HG02759 (cell line): ENCODE data around the gene TADA2A.

Source experiments
- ATAC-seq: cut with Tn5 transposase; IDR thresholded peaks from one replicate; pipeline ENCODE4 v1.9.1; 2021; ENCODE audit warnings: mild to moderate bottlenecking, moderate library complexity; ENCODE audit not compliant: unreplicated experiment

Gene TADA2A

GRCh38 chr17:37519251-37519985, 112.7 kb downstream of the TADA2A start:
- ATAC-seq: no peak

GRCh38 chr17:37520174-37520573, 113.5 kb downstream of the TADA2A start:
- no peak for ATAC-seq

GRCh38 chr17:37521821-37522220, 115.1 kb downstream of the TADA2A start:
- no peak for ATAC-seq

GRCh38 chr17:37523715-37524219, 117.1 kb downstream of the TADA2A start:
- no peak for ATAC-seq

- ATAC-seq: no peak
Measured at GRCh38 chr17:37527249-37527851, 120.7 kb downstream of the TADA2A start.
